ENCODE data around the gene TMEM161B.
"Not testable (repeated sequence)": the region's sequence is repeated elsewhere in the genome, so short reads cannot be mapped to it uniquely, and the experiment has no call there.

The TMEM161B gene

GRCh38 chr5:88268385-88269184 is at the start of gene TMEM161B:
Gene TMEM161B (minus strand): TSS chr5:88268845. CDS start chr5:88268723, 122 bp downstream.
- DNase-seq (ENCODE audit: low spot score) = peak; percentile 63

GRCh38 chr5:88304356-88304755 is 35.7 kb upstream of the TMEM161B start:
- no peak for DNase-seq (ENCODE audit: low spot score)

GRCh38 chr5:88298425-88298824 is 29.8 kb upstream of the TMEM161B start:
- DNase-seq (ENCODE audit: low spot score) = peak; percentile 7

- DNase-seq (ENCODE audit: low spot score) = no peak
These were observed 22.2 kb upstream of the TMEM161B start for GRCh38 chr5:88290801-88291200.

- no peak for DNase-seq (ENCODE audit: low spot score)
These were observed 20.0 kb upstream of the TMEM161B start for GRCh38 chr5:88288528-88289197.

- DNase-seq (ENCODE audit: low spot score) = no peak
These were observed 19.3 kb upstream of the TMEM161B start for GRCh38 chr5:88287846-88288527.

- DNase-seq (ENCODE audit: low spot score) = no peak
These were observed 18.7 kb upstream of the TMEM161B start for GRCh38 chr5:88287302-88287701.

GRCh38 chr5:88283690-88284089 is 15.0 kb upstream of the TMEM161B start:
- no peak for DNase-seq (ENCODE audit: low spot score)

- DNase-seq (ENCODE audit: low spot score) = no peak
These were observed 12.7 kb upstream of the TMEM161B start for GRCh38 chr5:88281322-88281721.

GRCh38 chr5:88279584-88279983 is 10.9 kb upstream of the TMEM161B start:
- DNase-seq (ENCODE audit: low spot score) = no peak

GRCh38 chr5:88276378-88276777 is 7.7 kb upstream of the TMEM161B start:
- DNase-seq (ENCODE audit: low spot score) = no peak

- no peak for DNase-seq (ENCODE audit: low spot score)
These were observed 6.9 kb upstream of the TMEM161B start for GRCh38 chr5:88275581-88275980.

GRCh38 chr5:88269222-88269771 is 652 bp upstream of the TMEM161B start:
- peak; percentile 2 for DNase-seq (ENCODE audit: low spot score)

- DNase-seq (ENCODE audit: low spot score) = not testable (repeated sequence)
These were observed 4.1 kb downstream of the TMEM161B start for GRCh38 chr5:88264565-88264964.

GRCh38 chr5:88263349-88263748 is 5.3 kb downstream of the TMEM161B start:
- no peak for DNase-seq (ENCODE audit: low spot score)

GRCh38 chr5:88262116-88262515 is 6.5 kb downstream of the TMEM161B start:
- DNase-seq (ENCODE audit: low spot score) = no peak

- DNase-seq (ENCODE audit: low spot score) = no peak
These were observed 10.0 kb downstream of the TMEM161B start for GRCh38 chr5:88258636-88259035.

GRCh38 chr5:88256872-88257271 is 11.8 kb downstream of the TMEM161B start:
- DNase-seq (ENCODE audit: low spot score) = no peak

GRCh38 chr5:88256037-88256436 is 12.6 kb downstream of the TMEM161B start:
- no peak for DNase-seq (ENCODE audit: low spot score)

- DNase-seq (ENCODE audit: low spot score) = no peak
These were observed 14.3 kb downstream of the TMEM161B start for GRCh38 chr5:88254320-88254719.

- no peak for DNase-seq (ENCODE audit: low spot score)
These were observed 17.5 kb downstream of the TMEM161B start for GRCh38 chr5:88251048-88251711.

GRCh38 chr5:88250010-88250409 is 18.6 kb downstream of the TMEM161B start:
- DNase-seq (ENCODE audit: low spot score) = no peak
